ENCODE measurements around the gene NPTXR.
"Not testable (repeated sequence)": the region's sequence is repeated elsewhere in the genome, so short reads cannot be mapped to it uniquely, and the experiment has no call there.

NPTXR gene

DNA sequence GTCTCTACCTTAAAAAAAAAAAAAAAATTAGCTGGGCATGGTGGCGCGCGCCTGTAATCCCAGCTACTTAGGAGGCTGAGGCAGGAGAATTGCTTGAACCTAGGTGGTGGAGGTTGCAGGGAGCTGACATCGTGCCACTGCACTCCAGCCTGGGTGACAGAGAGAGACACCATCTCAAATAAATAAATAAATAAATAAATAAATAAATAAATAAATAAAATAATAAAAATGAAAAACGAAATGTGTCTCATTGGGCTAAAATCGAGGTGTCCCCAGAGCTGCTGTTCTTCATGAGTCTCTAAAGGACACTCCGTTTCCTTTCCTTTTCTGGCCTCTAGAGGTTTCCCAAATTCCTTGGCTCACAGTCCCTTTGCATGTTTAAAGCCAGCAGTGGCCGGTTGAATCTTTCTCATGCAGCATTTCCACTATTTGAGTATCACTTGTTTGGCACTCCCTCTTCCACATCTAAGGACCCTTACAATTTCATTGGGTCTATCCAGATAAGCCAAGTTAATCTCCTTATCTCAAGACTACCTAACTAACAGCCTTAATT is 38.7 kb downstream of the NPTXR start:
- not testable (repeated sequence) for H3K36me3 ChIP-seq (ENCODE audit: control insufficient read depth in 1 of 2, insufficient read depth in 2 of 2, low read length in 2 of 2); H3K27ac ChIP-seq (ENCODE audit: low read length); H3K4me1 ChIP-seq (ENCODE audit: control insufficient read depth in 1 of 2, insufficient read depth in 2 of 2, low read length in 2 of 2); H3K4me3 ChIP-seq (ENCODE audit: low read depth in 1 of 2, low read length in 2 of 2); H3K27me3 ChIP-seq (ENCODE audit: low read depth, low read length); H3K9me3 ChIP-seq (ENCODE audit: control insufficient read depth in 1 of 2, low read length in 2 of 2)

DNA sequence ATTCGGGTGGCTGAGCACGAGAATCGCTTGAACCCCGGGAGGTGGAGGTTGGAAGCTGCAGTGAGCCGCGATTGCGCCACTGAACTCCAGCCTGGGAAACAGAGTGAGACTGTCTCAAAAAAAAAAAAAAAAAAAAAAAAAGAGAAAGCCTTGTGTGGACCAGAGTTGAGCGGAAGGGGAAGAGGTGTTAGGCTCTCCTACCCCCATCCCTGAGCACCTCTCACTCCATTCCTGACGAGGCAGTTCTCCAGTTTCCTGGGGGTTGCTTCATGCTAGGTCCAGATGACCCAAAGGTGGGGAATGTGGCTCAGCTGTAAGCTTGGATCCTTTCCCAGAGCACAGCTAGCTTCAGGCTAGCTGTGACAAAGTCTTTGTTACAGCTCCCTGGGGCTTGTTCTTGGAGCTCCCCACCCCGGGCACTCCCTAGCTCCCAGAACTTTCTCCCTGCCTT is 41.1 kb downstream of the NPTXR start:
- H3K27ac ChIP-seq (ENCODE audit: low read length): no peak overlapping the region

DNA sequence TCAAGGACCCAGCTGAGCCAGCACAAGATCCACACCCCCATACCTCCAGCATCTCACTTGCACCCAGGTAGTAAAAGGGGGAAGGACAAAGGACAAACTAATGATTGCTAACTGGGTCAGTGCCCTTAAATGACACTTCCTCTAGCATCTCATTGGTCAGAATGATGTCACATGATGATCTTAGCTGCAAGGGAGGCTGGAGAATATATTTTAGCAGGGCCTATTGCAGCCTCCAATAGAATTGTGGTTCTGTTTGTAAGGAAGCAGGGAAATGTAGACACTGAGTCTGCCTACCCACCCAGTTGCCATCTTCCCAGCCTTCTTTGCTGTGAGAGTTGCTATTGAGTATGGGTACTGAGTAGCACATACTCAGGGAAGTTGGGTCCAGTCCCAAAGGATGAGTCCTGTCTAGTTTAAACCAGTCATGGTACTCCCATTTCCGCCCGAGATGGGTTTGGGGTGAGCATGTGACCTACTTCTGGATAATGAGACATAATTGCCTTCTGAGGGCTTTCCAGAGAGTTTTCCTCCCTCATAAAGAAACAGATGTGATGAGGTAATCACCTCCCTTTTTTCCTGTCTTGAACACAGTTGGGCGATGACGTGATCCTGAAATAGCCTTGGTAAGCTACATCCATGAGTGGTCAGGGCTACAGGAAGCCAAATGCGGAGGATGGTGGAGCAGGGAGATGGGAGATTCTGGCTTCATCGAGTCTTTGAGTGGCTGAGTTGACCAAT is 44.4 kb downstream of the NPTXR start:
- Histone ChIP-seq H3K4me1 (ENCODE audit: control insufficient read depth in 1 of 2, insufficient read depth in 2 of 2, low read length in 2 of 2) (peaks cover 0 to 1% of the 10 kb centered on the region in 2 donors), H3K27ac (ENCODE audit: low read length) (no peak overlapping the region), H3K36me3 (ENCODE audit: control insufficient read depth in 1 of 2, insufficient read depth in 2 of 2, low read length in 2 of 2) (no peaks in the 10 kb centered on the region), H3K9me3 (ENCODE audit: control insufficient read depth in 1 of 2, low read length in 2 of 2) (peaks cover 0 to 8% of the 10 kb centered on the region in 2 donors), H3K27me3 (ENCODE audit: low read depth, low read length) (no peaks in the 10 kb centered on the region), H3K4me3 (ENCODE audit: low read depth in 1 of 2, low read length in 2 of 2) (no peak overlapping the region)

More for the DNA sequence above, 41.1 kb downstream of the NPTXR start:
- Histone ChIP-seq H3K36me3 (ENCODE audit: control insufficient read depth in 1 of 2, insufficient read depth in 2 of 2, low read length in 2 of 2) (no peaks in the 10 kb centered on the region), H3K4me3 (ENCODE audit: low read depth in 1 of 2, low read length in 2 of 2) (no peak overlapping the region), H3K9me3 (ENCODE audit: control insufficient read depth in 1 of 2, low read length in 2 of 2) (peaks cover 0 to 8% of the 10 kb centered on the region in 2 donors), H3K27me3 (ENCODE audit: low read depth, low read length) (no peaks in the 10 kb centered on the region), H3K4me1 (ENCODE audit: control insufficient read depth in 1 of 2, insufficient read depth in 2 of 2, low read length in 2 of 2) (no peaks in the 10 kb centered on the region)

DNA sequence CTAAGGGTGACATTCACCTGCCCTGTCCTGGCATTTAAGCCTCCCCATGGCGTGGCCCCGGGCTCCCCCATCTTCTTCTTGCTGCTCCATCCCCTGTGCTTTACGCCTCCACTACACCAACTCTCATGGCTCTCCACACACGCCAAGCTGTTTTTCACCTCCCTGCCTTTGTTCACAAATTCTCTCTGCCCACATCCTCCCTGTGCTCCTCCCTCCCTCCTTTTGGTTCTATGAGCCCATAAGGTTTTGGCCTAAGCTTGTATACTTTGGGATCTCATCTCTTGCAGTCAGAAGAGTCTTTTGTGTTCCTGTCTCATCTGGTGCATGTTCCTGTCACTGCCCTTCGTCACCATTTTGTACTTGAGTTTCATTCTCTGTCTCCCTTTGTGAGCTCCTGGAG is 45.3 kb downstream of the NPTXR start:
- Histone ChIP-seq H3K4me1 (ENCODE audit: control insufficient read depth in 1 of 2, insufficient read depth in 2 of 2, low read length in 2 of 2) (peaks cover 0 to 5% of the 10 kb centered on the region in 2 donors), H3K27me3 (ENCODE audit: low read depth, low read length) (no peaks in the 10 kb centered on the region), H3K9me3 (ENCODE audit: control insufficient read depth in 1 of 2, low read length in 2 of 2) (peaks cover 0 to 8% of the 10 kb centered on the region in 2 donors), H3K36me3 (ENCODE audit: control insufficient read depth in 1 of 2, insufficient read depth in 2 of 2, low read length in 2 of 2) (no peaks in the 10 kb centered on the region), H3K27ac (ENCODE audit: low read length) (no peak overlapping the region), H3K4me3 (ENCODE audit: low read depth in 1 of 2, low read length in 2 of 2) (no peak overlapping the region)

DNA sequence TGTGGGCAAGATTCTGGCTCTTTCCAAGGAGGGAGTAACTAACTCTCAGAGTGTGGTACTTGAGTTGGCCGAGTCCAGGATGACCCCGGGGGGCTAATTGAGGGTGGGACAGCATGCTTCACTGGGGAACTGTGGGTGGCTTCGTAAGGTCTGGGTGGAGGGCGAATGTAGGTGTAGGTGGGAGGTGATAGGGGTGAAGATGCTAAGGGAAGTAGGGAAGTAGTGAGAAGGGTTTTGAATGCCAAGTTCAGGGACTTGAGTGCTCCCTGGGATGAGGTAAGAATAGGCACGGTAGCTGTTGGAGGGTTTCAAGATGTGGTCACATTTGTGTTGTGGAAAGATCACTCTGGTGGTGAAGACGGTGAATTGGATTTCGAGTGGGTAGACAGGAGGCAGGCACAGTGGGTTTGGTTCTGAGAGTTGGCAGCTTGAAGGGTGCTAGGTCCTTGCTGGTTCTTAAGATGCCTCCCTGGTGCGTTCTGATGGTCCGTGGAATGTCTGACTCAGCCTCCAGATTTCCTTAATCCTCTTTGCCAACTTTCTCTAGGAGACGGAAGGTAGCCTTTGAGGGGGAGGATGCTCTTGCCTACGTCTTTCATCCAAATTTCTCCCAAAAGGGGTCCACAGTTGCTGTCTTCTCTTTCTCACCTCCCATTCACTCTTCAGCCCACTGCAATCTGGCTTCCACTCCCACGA is 47.4 kb downstream of the NPTXR start:
- Histone ChIP-seq H3K27ac (ENCODE audit: low read length) (no peak overlapping the region), H3K4me1 (ENCODE audit: control insufficient read depth in 1 of 2, insufficient read depth in 2 of 2, low read length in 2 of 2) (peaks cover 0 to 15% of the 10 kb centered on the region in 2 donors), H3K27me3 (ENCODE audit: low read depth, low read length) (no peaks in the 10 kb centered on the region), H3K9me3 (ENCODE audit: control insufficient read depth in 1 of 2, low read length in 2 of 2) (peaks cover 0 to 8% of the 10 kb centered on the region in 2 donors), H3K36me3 (ENCODE audit: control insufficient read depth in 1 of 2, insufficient read depth in 2 of 2, low read length in 2 of 2) (no peaks in the 10 kb centered on the region), H3K4me3 (ENCODE audit: low read depth in 1 of 2, low read length in 2 of 2) (no peak overlapping the region)

DNA sequence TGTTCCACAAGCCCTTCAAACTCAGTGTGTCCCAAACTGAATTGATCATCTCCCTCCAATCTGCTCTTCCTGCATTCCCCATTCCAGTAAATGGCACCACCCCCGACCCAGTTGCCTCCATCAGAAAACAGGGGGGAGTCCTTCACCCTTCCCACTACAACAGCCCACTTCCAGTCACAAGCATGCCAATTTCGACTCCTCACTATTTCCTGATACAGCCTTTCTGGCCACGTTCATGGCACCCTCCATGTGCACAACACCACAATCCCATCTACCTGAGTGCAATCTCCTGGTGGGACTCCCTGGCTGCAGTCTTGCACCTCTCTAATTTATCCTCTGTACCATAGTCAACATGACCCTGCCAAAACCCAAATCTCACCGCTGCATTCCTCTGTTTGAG is 48.3 kb downstream of the NPTXR start:
- Histone ChIP-seq H3K4me3 (ENCODE audit: low read depth in 1 of 2, low read length in 2 of 2) (no peak overlapping the region), H3K9me3 (ENCODE audit: control insufficient read depth in 1 of 2, low read length in 2 of 2) (peaks cover 0 to 8% of the 10 kb centered on the region in 2 donors), H3K4me1 (ENCODE audit: control insufficient read depth in 1 of 2, insufficient read depth in 2 of 2, low read length in 2 of 2) (peaks cover 0 to 15% of the 10 kb centered on the region in 2 donors), H3K27me3 (ENCODE audit: low read depth, low read length) (no peaks in the 10 kb centered on the region), H3K36me3 (ENCODE audit: control insufficient read depth in 1 of 2, insufficient read depth in 2 of 2, low read length in 2 of 2) (no peaks in the 10 kb centered on the region), H3K27ac (ENCODE audit: low read length) (no peak overlapping the region)

DNA sequence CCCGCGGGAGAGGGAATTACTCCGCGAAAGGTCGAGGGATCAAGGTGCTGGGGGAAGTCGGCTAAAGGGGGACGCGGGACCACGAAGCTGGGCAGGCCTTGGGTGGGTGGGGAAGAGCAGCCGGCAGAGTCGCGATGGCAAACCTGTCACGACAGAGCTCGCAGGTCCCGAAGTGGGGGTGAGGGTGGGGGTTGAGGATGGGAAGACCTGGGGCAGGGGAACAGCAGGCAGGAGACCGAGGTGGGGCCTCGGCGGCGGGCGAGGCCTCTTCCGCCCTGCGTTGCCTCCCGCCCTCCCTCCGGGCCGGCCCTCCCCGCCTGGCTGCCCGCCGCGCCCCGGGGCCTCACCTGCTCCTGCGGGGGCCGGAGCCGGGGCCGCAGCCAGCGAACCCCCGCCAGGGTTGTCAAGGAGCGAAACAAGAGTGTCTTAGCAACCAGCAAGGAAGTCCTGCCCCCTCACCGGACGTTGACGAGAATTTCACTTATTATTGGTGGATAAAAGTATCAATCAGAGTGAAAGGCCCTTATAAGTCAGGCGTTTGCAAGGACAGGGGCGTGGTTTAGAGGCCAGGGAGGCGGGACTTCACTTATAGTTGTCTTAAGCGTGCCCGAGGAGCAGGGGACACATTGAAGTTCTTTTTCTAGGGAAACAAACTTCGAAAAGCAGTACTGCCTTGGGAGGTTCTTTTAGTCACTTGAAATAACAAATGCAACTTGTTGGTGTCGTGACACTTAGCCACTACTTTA is 49.9 kb downstream of the NPTXR start, which contains the start of gene DNAL4:
DNAL4 (minus strand) TSS at position 423 of the 746 bp plus-strand sequence. CDS start 11,412 bp downstream, outside the sequence.
- Histone ChIP-seq H3K9me3 (ENCODE audit: control insufficient read depth in 1 of 2, low read length in 2 of 2) (no peaks in the 10 kb centered on the region), H3K4me1 (ENCODE audit: control insufficient read depth in 1 of 2, insufficient read depth in 2 of 2, low read length in 2 of 2) (peaks cover 6 to 15% of the 10 kb centered on the region in 2 donors), H3K27ac (ENCODE audit: low read length) (peak within 1 kb of the TSS; percentile 26), H3K36me3 (ENCODE audit: control insufficient read depth in 1 of 2, insufficient read depth in 2 of 2, low read length in 2 of 2) (peaks cover 0 to 10% of the 10 kb centered on the region in 2 donors), H3K27me3 (ENCODE audit: low read depth, low read length) (no peaks in the 10 kb centered on the region), H3K4me3 (ENCODE audit: low read depth in 1 of 2, low read length in 2 of 2) (peak within 1 kb of the TSS; percentile 64 to 75)

DNA sequence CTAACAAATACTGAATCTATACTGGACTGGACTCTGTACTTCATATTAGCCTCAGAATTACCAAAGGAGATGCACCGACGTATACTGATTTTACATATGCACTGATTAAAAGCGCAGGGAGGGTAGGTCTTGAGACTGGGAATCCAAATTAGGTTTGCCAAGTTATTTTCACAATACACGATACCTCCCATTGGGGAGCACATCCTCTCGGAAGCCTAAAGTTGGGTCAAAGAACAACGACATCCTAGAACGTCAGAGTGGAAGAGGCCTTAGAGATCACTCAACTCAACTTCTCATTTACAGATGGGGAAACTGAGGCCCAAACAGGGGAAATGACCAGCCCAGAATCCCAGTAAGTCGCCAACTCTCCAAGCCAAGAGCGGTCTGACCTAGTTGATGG is 50.5 kb downstream of the NPTXR start:
- Histone ChIP-seq H3K27ac (ENCODE audit: low read length) (no peak overlapping the region), H3K4me3 (ENCODE audit: low read depth in 1 of 2, low read length in 2 of 2) (peak overlapping the region; percentile 64 to 75), H3K9me3 (ENCODE audit: control insufficient read depth in 1 of 2, low read length in 2 of 2) (no peaks in the 10 kb centered on the region), H3K36me3 (ENCODE audit: control insufficient read depth in 1 of 2, insufficient read depth in 2 of 2, low read length in 2 of 2) (peaks cover 0 to 10% of the 10 kb centered on the region in 2 donors), H3K4me1 (ENCODE audit: control insufficient read depth in 1 of 2, insufficient read depth in 2 of 2, low read length in 2 of 2) (peaks cover 9 to 16% of the 10 kb centered on the region in 2 donors), H3K27me3 (ENCODE audit: low read depth, low read length) (no peaks in the 10 kb centered on the region)

DNA sequence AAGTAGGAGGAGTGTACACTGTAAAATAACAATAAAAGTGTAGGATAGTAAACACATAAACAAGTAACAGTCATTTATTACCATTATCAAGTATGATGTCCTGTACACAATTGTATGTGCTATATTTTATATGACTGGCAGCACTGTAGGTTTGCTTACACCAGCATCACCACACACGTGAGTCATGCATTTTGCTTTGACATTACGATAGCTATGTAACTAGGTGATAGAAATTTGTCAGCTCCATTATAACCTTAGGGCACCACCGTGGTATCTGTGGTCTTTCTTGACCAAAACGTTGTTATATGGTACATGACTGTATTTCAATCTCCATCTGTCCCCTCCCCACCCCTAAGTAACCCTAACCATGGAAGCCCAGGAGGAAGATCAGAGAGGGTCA is 51.0 kb downstream of the NPTXR start:
- H3K9me3 ChIP-seq (ENCODE audit: control insufficient read depth in 1 of 2, low read length in 2 of 2): no peaks in the 10 kb centered on the region
- H3K27me3 ChIP-seq (ENCODE audit: low read depth, low read length): no peaks in the 10 kb centered on the region
- H3K4me1 ChIP-seq (ENCODE audit: control insufficient read depth in 1 of 2, insufficient read depth in 2 of 2, low read length in 2 of 2): peaks cover 14 to 21% of the 10 kb centered on the region in 2 donors
- H3K27ac ChIP-seq (ENCODE audit: low read length): no peak overlapping the region
- H3K36me3 ChIP-seq (ENCODE audit: control insufficient read depth in 1 of 2, insufficient read depth in 2 of 2, low read length in 2 of 2): peaks cover 0 to 10% of the 10 kb centered on the region in 2 donors
- peak overlapping the region; percentile 64 to 75 for H3K4me3 ChIP-seq (ENCODE audit: low read depth in 1 of 2, low read length in 2 of 2)

DNA sequence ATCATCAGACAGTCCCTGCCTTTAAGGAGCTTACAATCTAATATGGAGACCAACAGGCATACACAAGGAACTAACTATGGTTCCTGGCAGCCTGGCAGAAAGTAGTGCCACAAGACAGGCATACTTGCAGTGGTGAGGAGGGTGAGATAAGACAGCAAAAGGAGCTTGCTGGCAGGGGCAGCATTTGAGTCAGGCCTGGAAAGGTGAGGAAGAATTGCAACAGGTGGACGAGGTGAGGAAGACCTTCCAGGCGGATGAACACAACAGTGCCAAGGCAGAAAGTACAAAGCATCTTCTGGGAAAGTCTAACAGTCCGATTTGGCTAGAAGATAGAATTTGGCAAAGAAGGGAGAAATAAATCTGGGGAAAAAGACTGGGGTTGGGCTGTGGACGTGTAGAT is 54.2 kb downstream of the NPTXR start:
- H3K9me3 ChIP-seq (ENCODE audit: control insufficient read depth in 1 of 2, low read length in 2 of 2): no peaks in the 10 kb centered on the region
- no peak overlapping the region for H3K4me3 ChIP-seq (ENCODE audit: low read depth in 1 of 2, low read length in 2 of 2)
- H3K27me3 ChIP-seq (ENCODE audit: low read depth, low read length): no peaks in the 10 kb centered on the region
- H3K36me3 ChIP-seq (ENCODE audit: control insufficient read depth in 1 of 2, insufficient read depth in 2 of 2, low read length in 2 of 2): peaks cover 0 to 10% of the 10 kb centered on the region in 2 donors
- no peak overlapping the region for H3K27ac ChIP-seq (ENCODE audit: low read length)
- H3K4me1 ChIP-seq (ENCODE audit: control insufficient read depth in 1 of 2, insufficient read depth in 2 of 2, low read length in 2 of 2): peaks cover 18 to 44% of the 10 kb centered on the region in 2 donors

DNA sequence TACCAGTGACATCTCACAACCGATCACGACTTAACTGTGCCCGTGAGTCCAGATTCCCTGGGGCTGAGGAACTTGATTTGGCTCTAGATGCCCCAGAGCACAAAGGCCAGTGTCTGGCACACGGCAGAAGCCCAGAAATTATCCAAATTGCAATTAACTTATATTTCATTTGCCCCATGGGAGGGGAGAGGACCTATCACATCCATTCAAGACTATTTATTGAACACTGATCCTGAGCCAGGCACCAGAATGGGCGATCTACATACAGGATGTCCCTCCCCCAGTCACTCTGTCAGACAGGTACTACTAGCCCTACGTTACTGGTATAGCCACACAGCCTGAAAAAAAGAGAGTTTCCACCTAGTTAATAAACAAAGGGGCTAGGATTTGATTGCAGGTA is 55.0 kb downstream of the NPTXR start:
- H3K27me3 ChIP-seq (ENCODE audit: low read depth, low read length): no peaks in the 10 kb centered on the region
- no peaks in the 10 kb centered on the region for H3K9me3 ChIP-seq (ENCODE audit: control insufficient read depth in 1 of 2, low read length in 2 of 2)
- peaks cover 18 to 39% of the 10 kb centered on the region in 2 donors for H3K4me1 ChIP-seq (ENCODE audit: control insufficient read depth in 1 of 2, insufficient read depth in 2 of 2, low read length in 2 of 2)
- peaks cover 0 to 10% of the 10 kb centered on the region in 2 donors for H3K36me3 ChIP-seq (ENCODE audit: control insufficient read depth in 1 of 2, insufficient read depth in 2 of 2, low read length in 2 of 2)
- no peak overlapping the region for H3K4me3 ChIP-seq (ENCODE audit: low read depth in 1 of 2, low read length in 2 of 2)
- peak overlapping the region; percentile 17 for H3K27ac ChIP-seq (ENCODE audit: low read length)
